HG03025 (cell line): ENCODE data around the gene FRS2.

Experiments
- ATAC-seq: cut with Tn5 transposase; IDR thresholded peaks from one replicate; pipeline ENCODE4 v1.9.1; 2021; ENCODE audit warnings: mild to moderate bottlenecking, moderate library complexity; ENCODE audit not compliant: unreplicated experiment, low FRiP score

The FRS2 gene

GRCh38 chr12:69523433-69524330, 53.5 kb downstream of the FRS2 start:
- ATAC-seq: no peak

GRCh38 chr12:69524331-69524630, 54.1 kb downstream of the FRS2 start:
- no peak for ATAC-seq

GRCh38 chr12:69524755-69525469, 54.7 kb downstream of the FRS2 start:
- ATAC-seq: no peak

GRCh38 chr12:69527506-69528272, 57.5 kb downstream of the FRS2 start:
- no peak for ATAC-seq

DNA sequence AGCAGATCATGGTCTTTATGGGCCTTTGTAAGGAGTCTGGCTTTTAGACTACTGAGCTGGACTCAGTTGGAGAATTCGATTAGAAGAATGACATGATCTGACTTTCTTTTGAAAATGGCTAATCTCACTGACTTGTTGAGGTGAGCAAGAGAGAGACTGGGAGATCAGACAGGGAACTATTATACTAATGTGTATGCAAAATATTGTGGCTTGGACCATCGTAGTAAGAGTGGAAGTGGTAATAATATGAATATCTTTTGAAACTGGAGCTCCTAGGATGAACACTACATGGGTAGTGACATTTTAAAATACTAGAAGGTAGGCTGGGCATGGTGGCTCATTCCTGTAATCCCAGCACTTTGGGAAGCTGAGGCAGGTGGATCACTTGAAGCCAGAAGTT, 58.8 kb downstream of the FRS2 start:
- no peak for ATAC-seq

- ATAC-seq: no peak
These were observed 63.7 kb downstream of the FRS2 start for GRCh38 chr12:69533844-69534243.

- peak; percentile 51 for ATAC-seq
These were observed 64.2 kb downstream of the FRS2 start for GRCh38 chr12:69534389-69534822.

DNA sequence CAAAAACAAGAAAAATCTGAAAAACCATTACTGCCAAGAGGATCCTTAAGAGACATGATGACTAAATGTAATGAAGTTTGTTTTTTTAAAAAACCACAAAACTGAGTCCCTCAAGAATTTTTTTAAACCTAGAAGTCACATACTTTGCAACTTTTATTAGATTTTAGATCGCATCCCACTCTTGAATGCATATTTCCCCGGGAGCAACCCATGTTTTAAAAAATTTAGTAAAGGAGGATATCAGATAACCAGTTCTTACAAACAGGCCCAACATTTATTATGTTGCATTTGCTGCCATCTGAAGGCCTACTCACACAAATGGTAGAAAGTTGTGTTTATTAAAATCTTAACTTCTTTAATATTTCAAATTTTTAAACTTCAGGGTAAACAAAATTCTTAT, 70.8 kb downstream of the FRS2 start:
- no peak for ATAC-seq

DNA sequence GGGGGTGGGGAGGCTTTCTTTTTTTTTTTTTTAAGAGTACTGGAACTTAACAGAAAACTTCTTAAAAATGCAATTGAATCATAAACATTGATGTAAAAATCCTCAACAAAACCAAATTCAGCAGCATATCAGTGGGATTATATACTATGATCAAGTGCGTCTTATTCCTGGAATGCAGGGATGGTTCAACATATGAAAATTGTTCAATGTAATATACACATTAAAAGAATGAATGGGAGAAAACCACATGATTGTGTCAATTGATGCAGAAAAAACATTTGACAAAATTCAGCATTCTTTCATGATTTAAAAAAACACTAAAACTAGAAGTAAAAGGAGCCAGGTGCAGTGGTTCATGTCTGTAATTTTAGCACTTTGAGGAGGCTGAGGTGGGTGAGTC, 73.9 kb downstream of the FRS2 start:
- ATAC-seq: no peak

- ATAC-seq: no peak
These were observed 74.9 kb downstream of the FRS2 start for GRCh38 chr12:69545081-69545480.

GRCh38 chr12:69546693-69547438, 76.7 kb downstream of the FRS2 start:
- peak; percentile 49 for ATAC-seq

GRCh38 chr12:69548687-69549086, 78.5 kb downstream of the FRS2 start:
- no peak for ATAC-seq

- ATAC-seq: no peak
These were observed 80.6 kb downstream of the FRS2 start for GRCh38 chr12:69550569-69551350.

DNA sequence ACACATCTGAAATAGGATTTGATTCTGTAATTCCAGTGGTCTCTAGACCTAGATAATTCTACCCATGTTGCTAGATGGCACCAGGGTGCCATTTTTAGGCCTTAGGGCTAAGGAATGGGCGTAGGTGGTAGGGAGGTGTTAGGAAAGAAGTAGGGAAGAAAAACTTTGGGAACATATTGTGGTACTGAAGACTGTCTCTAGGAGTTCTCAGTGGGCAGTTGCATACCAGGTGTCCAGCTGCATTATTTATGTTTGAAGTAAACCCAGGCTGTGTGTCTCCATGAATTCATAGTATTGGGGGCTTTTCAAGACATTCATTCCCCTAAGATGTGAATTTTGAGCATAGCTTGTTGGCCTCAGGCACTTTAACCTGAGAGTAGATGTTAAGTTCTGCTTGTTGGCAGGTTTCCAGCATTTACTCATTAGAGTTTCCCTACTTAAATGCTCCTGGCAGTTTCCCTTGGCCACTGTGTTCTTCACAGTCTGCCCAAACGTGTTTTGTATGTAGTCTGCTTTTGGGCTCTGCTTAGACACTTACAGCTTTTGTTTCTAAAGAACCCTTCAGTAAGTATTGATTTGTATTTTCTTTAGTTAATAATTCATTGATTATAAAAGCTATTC, 83.5 kb downstream of the FRS2 start:
- ATAC-seq: no peak

- no peak for ATAC-seq
These were observed 85.3 kb downstream of the FRS2 start for GRCh38 chr12:69555461-69555860.

DNA sequence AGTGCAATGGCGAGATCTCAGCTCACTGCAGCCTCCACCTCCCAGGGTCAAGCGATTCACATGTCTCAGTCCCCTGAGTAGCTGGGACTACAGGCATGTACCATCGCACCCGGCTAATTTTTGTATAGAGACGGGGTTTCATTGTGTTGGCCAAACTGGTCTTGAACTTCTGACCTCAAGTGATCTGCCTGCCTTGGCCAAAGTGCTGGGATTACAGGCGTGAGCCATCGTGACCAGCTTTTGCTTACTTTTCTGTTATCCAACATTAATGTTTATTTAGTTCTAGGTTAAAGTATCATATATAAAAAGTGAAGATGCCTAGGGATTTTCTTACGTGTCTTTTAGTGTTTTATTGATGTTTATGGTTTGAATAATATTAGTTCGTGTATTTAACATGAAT, 86.2 kb downstream of the FRS2 start:
- no peak for ATAC-seq

DNA sequence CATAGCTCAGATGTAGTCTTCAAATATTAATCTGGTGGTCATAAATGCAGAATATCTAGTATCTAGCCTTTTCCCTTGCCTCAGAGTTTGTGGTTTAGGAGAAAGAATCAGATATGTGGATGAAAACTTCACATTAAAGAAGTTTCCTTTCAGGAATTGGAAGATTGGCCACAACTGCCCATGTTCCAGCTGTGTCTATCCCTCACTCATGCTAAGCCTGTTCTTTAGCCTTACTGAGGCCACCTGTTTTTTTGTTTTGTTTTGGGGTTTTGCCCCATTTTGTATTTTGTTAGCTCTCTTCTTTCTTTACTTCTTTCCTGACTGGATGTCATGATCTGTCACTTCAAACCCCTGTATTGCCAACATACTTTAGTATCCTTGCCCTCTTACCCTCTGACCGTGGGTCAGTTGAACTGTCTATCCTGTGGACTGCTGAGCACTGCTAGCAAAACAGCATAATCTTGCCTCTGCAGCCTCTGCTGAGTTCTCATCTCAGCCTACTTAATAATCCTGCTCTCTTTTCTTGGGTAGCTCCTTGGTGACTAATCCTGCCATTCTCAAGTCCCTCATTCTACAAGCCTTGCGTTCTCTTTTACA, 93.1 kb downstream of the FRS2 start:
- no peak for ATAC-seq

GRCh38 chr12:69566603-69567002, 96.4 kb downstream of the FRS2 start:
- ATAC-seq: no peak

DNA sequence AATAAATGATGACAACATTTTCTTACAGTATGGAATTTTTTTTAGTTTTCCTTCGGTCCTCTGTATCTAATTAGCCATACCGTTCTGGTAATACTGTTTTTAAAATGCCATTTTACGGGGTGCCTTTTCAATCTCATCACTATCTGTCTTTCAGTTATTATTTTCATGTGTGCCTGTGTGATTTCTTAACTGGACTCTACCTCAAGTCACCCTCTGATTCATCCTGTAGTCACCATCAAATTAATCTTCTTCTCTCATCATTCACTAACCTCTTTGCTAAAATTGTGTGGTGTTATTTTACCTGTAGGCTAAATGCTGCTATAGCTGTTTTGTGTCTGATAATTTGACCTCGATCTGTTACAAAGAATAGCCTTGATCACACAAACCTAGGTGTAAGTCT, 99.0 kb downstream of the FRS2 start:
- no peak for ATAC-seq
